ENCODE results near the gene RNFT2. TPM values are rescaled to one million over a fixed set of nuclear protein-coding genes. Genes with fewer than 3 reads are reported as not detected.
A peak's percentile ranks its signal among the peaks of the same experiment; 100 is the strongest.

RNFT2 gene
- total RNA-seq, 2 experiments from 2014 or later, result 10.7 to 11.6 TPM

DNA sequence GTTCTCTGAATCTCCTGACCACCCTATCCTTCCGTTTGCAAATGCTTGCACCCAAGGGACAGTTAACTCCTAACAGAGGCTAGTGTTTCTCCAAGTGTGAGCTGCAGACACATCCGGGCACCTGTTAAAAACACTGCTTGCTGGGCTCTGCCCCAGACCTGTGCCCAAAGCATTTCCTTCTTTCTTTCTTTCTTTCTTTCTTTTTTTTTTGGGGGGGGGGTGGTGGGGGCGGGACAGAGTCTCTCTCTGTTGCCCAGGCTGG is 42.7 kb upstream of the RNFT2 start:
- POLR2A ChIA-PET, result no interaction called here
- ATAC-seq, result no peak
- no peak for DNase-seq
- peaks cover 1% of the 10 kb centered on the region for H3K4me1 Mint-ChIP-seq (ENCODE audit: low read depth)
- intact Hi-C loops (cut with micrococcal nuclease), result no loop called here
- no peaks in the 10 kb centered on the region for H3K9me3 Mint-ChIP-seq
- CTCF ChIA-PET, result no interaction called here
- H3K4me3 Mint-ChIP-seq, result no peak overlapping the region
- H3K27ac Mint-ChIP-seq, result no peak overlapping the region
- no peaks in the 10 kb centered on the region for H3K36me3 Mint-ChIP-seq (ENCODE audit: low read depth)
- TF ChIP-seq, protein P1, sequence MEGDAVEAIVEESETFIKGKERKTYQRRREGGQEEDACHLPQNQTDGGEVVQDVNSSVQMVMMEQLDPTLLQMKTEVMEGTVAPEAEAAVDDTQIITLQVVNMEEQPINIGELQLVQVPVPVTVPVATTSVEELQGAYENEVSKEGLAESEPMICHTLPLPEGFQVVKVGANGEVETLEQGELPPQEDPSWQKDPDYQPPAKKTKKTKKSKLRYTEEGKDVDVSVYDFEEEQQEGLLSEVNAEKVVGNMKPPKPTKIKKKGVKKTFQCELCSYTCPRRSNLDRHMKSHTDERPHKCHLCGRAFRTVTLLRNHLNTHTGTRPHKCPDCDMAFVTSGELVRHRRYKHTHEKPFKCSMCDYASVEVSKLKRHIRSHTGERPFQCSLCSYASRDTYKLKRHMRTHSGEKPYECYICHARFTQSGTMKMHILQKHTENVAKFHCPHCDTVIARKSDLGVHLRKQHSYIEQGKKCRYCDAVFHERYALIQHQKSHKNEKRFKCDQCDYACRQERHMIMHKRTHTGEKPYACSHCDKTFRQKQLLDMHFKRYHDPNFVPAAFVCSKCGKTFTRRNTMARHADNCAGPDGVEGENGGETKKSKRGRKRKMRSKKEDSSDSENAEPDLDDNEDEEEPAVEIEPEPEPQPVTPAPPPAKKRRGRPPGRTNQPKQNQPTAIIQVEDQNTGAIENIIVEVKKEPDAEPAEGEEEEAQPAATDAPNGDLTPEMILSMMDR (IDR thresholded peaks at IDR 0.05), result no peak
- H3K27me3 Mint-ChIP-seq, result peaks cover 28% of the 10 kb centered on the region

DNA sequence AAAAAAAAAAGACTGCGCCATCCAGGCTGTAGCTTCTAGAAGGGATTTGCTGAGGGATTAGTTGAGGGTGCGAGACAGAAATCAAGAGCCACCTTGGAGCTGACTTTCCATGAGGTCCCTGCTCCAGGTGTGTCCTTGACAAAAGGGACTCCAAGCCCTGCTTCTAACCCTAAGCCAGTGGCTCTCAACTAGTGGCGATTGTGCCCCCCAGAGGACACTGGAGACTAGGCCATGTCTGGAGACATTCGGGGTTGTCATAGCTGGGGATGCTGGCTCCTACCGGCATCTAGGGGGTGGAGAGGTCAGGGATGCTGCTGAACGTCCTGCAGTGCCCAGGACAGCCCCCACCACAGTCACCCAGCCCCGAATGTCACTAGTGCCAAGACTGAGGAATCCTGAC is 40.8 kb upstream of the RNFT2 start:
- ATAC-seq, result peak; percentile 53
- peak; percentile 44 for DNase-seq
- Mint-ChIP-seq H3K4me1 (ENCODE audit: low read depth) (peaks cover 1% of the 10 kb centered on the region), H3K27me3 (peaks cover 27% of the 10 kb centered on the region), H3K36me3 (ENCODE audit: low read depth) (no peaks in the 10 kb centered on the region), H3K9me3 (no peaks in the 10 kb centered on the region), H3K27ac (no peak overlapping the region), H3K4me3 (no peak overlapping the region)
- TF ChIP-seq, protein P1 (IDR thresholded peaks at IDR 0.05), result no peak
- ChIA-PET CTCF (interaction anchor here (0.8 to 2.1 kb wide), 2 partner anchors 9 to 14 kb away, joined by 3 to 7 read pairs; no protein-coding TSS in a partner anchor), POLR2A (no interaction called here)
- intact Hi-C loops (cut with micrococcal nuclease), result no loop called here

DNA sequence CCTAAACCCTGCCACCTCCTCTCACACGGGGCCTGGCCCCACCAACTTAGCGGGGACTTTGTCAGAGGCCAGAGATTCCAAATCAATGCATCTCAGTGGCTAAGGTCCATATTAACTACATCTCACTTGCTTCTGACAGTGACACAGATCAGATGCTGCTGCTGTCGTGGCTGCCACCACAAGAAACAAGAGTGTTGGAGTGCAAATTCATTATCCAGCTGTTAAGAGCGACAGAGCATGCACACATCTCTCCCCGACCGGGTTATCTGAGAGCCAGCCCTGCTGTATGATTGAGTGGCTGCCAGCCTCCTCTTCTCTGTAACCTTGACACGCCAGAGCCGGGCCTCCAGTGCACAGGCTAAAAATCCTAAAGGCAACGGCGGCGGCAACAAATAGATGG is 40.4 kb upstream of the RNFT2 start:
- intact Hi-C loops (cut with micrococcal nuclease), result no loop called here
- H3K27me3 Mint-ChIP-seq, result peaks cover 25% of the 10 kb centered on the region
- no peak overlapping the region for H3K27ac Mint-ChIP-seq
- ATAC-seq (no peak), DNase-seq (no peak)
- no peak overlapping the region for H3K4me3 Mint-ChIP-seq
- ChIA-PET POLR2A (no interaction called here), CTCF (interaction anchor here (2.1 kb wide), 1 partner anchor 10 kb away, joined by 7 read pairs; no protein-coding TSS in a partner anchor)
- H3K4me1 Mint-ChIP-seq (ENCODE audit: low read depth), result peaks cover 1% of the 10 kb centered on the region
- H3K9me3 Mint-ChIP-seq, result no peaks in the 10 kb centered on the region
- TF ChIP-seq, protein P1 (IDR thresholded peaks at IDR 0.05), result no peak
- no peaks in the 10 kb centered on the region for H3K36me3 Mint-ChIP-seq (ENCODE audit: low read depth)

DNA sequence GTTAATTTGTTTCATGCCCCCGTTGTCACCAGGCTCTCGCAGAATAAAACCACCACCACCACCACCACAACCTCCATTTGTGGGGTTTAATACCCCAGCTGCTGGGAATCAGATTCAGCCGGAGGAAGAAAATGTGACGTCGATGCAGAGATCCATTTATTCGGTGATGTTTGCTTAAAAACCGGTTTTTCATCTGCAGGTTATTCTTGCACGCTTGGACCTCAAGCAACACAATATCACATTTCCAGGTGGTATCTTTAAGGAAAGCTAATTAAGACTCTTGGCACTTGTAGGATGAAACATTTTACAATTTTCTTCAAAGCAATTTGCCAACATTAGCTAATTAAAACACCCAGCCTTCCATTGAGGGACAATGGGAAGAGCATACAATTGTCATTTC is 40.0 kb upstream of the RNFT2 start:
- H3K9me3 Mint-ChIP-seq, result no peaks in the 10 kb centered on the region
- TF ChIP-seq, protein P1 (IDR thresholded peaks at IDR 0.05), result no peak
- no peak overlapping the region for H3K27ac Mint-ChIP-seq
- ATAC-seq, result no peak
- H3K4me3 Mint-ChIP-seq, result no peak overlapping the region
- H3K36me3 Mint-ChIP-seq (ENCODE audit: low read depth), result no peaks in the 10 kb centered on the region
- DNase-seq, result no peak
- peaks cover 1% of the 10 kb centered on the region for H3K4me1 Mint-ChIP-seq (ENCODE audit: low read depth)
- CTCF ChIA-PET, result interaction anchor here (1.4 to 2.1 kb wide), 2 partner anchors 10 to 11 kb away, joined by 6 to 7 read pairs; no protein-coding TSS in a partner anchor
- POLR2A ChIA-PET, result no interaction called here
- H3K27me3 Mint-ChIP-seq, result peaks cover 25% of the 10 kb centered on the region
- intact Hi-C loops (cut with micrococcal nuclease), result no loop called here

DNA sequence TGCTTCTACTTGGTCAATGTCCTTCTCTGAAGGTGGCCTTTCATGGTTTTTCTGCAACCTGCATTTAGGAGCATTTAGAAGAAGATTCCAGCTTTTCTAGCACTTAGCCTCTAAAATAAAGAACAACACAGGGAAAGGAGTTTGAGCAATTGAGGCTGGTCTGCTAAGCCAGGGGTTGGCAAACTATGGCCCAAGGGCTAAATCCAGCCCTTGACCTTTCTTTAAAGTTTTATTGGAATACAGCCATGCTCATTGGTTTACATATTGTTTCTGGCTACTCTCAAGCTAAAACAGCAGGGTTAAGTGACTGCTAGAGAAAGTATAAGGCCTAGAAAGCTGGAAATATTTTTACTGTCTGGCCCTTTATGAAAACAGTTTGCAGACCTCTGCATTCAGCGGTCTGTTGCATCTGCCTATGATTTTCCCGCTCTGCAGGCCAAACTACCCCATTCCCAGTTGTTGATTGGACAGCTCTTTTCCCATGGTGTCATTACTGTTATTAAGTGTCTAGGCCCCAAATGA is 39.5 kb upstream of the RNFT2 start:
- Mint-ChIP-seq H3K27ac (no peak overlapping the region), H3K9me3 (no peaks in the 10 kb centered on the region), H3K4me1 (ENCODE audit: low read depth) (peaks cover 3% of the 10 kb centered on the region), H3K27me3 (peaks cover 24% of the 10 kb centered on the region), H3K4me3 (no peak overlapping the region), H3K36me3 (ENCODE audit: low read depth) (no peaks in the 10 kb centered on the region)
- TF ChIP-seq, protein P1 (IDR thresholded peaks at IDR 0.05), result no peak
- ChIA-PET POLR2A (no interaction called here), CTCF (interaction anchor here (1.4 to 2.1 kb wide), 2 partner anchors 10 to 11 kb away, joined by 6 to 7 read pairs; no protein-coding TSS in a partner anchor)
- DNase-seq (no peak), ATAC-seq (no peak)
- intact Hi-C loops (cut with micrococcal nuclease), result no loop called here
